ENCODE measurements around the gene PHF5A. TPM values are rescaled to one million over a fixed set of nuclear protein-coding genes. Genes with fewer than 3 reads are reported as not detected.
"Not testable (repeated sequence)": the region's sequence is repeated elsewhere in the genome, so short reads cannot be mapped to it uniquely, and the experiment has no call there.

The PHF5A gene
- total RNA-seq, 1 donor from 2014 or later = 51.5 TPM

- intact Hi-C loops (cut with micrococcal nuclease) = loop anchor here (1.0 to 10.0 kb wide), 15 partner anchors 20 to 1923 kb away; partner anchors contain the start of genes ATF4, CENPM, DESI1 and NAGA
Observed at GRCh38 chr22:41448189-41448808, 20.2 kb downstream of the PHF5A start.

GRCh38 chr22:41447435-41448188 is 20.9 kb downstream of the PHF5A start:
- intact Hi-C loops (cut with micrococcal nuclease) = loop anchor here (1.0 to 10.0 kb wide), 15 partner anchors 21 to 1923 kb away; partner anchors contain the start of genes ATF4, CENPM, DESI1 and NAGA

GRCh38 chr22:41446639-41447434 is 21.7 kb downstream of the PHF5A start, which contains the start of gene TOB2:
TOB2 (minus strand) TSS chr22:41446801; CDS start chr22:41437345, 9,456 bp downstream.
- intact Hi-C loops (cut with micrococcal nuclease) = loop anchor here (5.0 to 10.0 kb wide), 7 partner anchors 145 to 1922 kb away; partner anchors contain the start of genes ATF4, CENPM, NAGA and PHETA2

GRCh38 chr22:41446057-41446501 is 22.4 kb downstream of the PHF5A start:
- intact Hi-C loops (cut with micrococcal nuclease) = loop anchor here (5.0 to 10.0 kb wide), 7 partner anchors 144 to 1921 kb away; partner anchors contain the start of genes ATF4, CENPM, NAGA and PHETA2

GRCh38 chr22:41445129-41446056 is 23.1 kb downstream of the PHF5A start:
- intact Hi-C loops (cut with micrococcal nuclease) = loop anchor here (2.0 to 10.0 kb wide), 8 partner anchors 143 to 1921 kb away; partner anchors contain the start of genes ATF4, CENPM, NAGA and PHETA2

GRCh38 chr22:41444360-41445128 is 23.9 kb downstream of the PHF5A start:
- intact Hi-C loops (cut with micrococcal nuclease) = loop anchor here (1.0 to 10.0 kb wide), 16 partner anchors 19 to 1920 kb away; partner anchors contain the start of genes ACO2, ATF4, CENPM and DESI1

- intact Hi-C loops (cut with micrococcal nuclease) = loop anchor here (10.0 kb wide), 4 partner anchors 502 to 1918 kb away; partner anchors contain the start of genes ATF4, CENPM, NAGA and PHETA2
Observed at GRCh38 chr22:41442240-41442792, 26.2 kb downstream of the PHF5A start.

- intact Hi-C loops (cut with micrococcal nuclease) = loop anchor here (10.0 kb wide), 4 partner anchors 504 to 1916 kb away; partner anchors contain the start of genes ATF4, CENPM, NAGA and PHETA2
Observed at GRCh38 chr22:41440511-41440910, 28.0 kb downstream of the PHF5A start.

- intact Hi-C loops (cut with micrococcal nuclease) = no loop called here
Observed at GRCh38 chr22:41437198-41437597, 31.3 kb downstream of the PHF5A start.

- intact Hi-C loops (cut with micrococcal nuclease) = no loop called here
Observed at GRCh38 chr22:41436322-41437113, 32.0 kb downstream of the PHF5A start.

- intact Hi-C loops (cut with micrococcal nuclease) = no loop called here
Observed at GRCh38 chr22:41435560-41435959, 32.9 kb downstream of the PHF5A start.

GRCh38 chr22:41434361-41435003 is 34.0 kb downstream of the PHF5A start:
- intact Hi-C loops (cut with micrococcal nuclease) = not testable (repeated sequence)

- intact Hi-C loops (cut with micrococcal nuclease) = not testable (repeated sequence)
Observed at GRCh38 chr22:41433480-41433879, 35.0 kb downstream of the PHF5A start.

GRCh38 chr22:41431656-41432055 is 36.8 kb downstream of the PHF5A start:
- intact Hi-C loops (cut with micrococcal nuclease) = no loop called here

GRCh38 chr22:41429951-41430332 is 38.5 kb downstream of the PHF5A start:
- intact Hi-C loops (cut with micrococcal nuclease) = no loop called here

GRCh38 chr22:41429232-41429950 is 39.1 kb downstream of the PHF5A start:
- intact Hi-C loops (cut with micrococcal nuclease) = no loop called here

Measured in T-helper 1 cell treated with Interleukin-12 subunit alpha and Interleukin-12 subunit beta and Interleukin-4 antibody, amounts not matched to agents 30 ng/mL and 1 ng/mL, for 36 hours (primary cell).